GM10266 (cell line): ENCODE data around the gene APBB2.

Source experiments
- DNase-seq: peaks from one replicate; pipeline ENCODE4 v3.0.0; 2012; ENCODE audit errors: extremely low spot score
- CTCF ChIP-seq: IDR thresholded peaks from 2 replicates; pipeline ENCODE4 v1.5.1; 2012; ENCODE audit warnings: mild to moderate bottlenecking, low read depth; ENCODE audit not compliant: control insufficient read depth, insufficient read depth; ENCODE audit errors: missing control alignments

APBB2 gene

GRCh38 chr4:41028392-41029076 lies 185.8 kb downstream of the APBB2 start:
- no peak for TF ChIP-seq CTCF
- DNase-seq, result no peak

- no peak for DNase-seq
- TF ChIP-seq CTCF, result no peak
Observed at GRCh38 chr4:41026971-41027370, 187.4 kb downstream of the APBB2 start.

DNA sequence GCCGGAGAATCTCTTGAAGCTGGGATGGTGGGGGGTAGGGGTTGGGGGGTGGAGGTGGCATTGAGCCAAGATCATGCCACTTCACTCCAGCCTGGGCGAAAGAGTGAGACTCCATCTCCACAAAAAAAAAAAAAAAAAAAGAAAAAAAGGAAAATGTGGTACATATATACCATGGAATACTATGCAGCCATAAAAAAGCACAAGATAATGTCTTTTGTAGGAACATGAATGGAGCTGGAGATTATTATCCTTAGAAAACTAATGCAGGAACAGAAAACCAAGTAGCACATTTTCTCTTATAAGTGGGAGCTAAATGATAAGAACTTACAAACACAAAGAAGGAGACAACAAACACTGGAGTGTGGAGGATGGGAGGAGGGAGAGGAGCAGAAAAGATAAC lies 188.5 kb downstream of the APBB2 start:
- DNase-seq, result no peak
- TF ChIP-seq CTCF, result no peak

DNA sequence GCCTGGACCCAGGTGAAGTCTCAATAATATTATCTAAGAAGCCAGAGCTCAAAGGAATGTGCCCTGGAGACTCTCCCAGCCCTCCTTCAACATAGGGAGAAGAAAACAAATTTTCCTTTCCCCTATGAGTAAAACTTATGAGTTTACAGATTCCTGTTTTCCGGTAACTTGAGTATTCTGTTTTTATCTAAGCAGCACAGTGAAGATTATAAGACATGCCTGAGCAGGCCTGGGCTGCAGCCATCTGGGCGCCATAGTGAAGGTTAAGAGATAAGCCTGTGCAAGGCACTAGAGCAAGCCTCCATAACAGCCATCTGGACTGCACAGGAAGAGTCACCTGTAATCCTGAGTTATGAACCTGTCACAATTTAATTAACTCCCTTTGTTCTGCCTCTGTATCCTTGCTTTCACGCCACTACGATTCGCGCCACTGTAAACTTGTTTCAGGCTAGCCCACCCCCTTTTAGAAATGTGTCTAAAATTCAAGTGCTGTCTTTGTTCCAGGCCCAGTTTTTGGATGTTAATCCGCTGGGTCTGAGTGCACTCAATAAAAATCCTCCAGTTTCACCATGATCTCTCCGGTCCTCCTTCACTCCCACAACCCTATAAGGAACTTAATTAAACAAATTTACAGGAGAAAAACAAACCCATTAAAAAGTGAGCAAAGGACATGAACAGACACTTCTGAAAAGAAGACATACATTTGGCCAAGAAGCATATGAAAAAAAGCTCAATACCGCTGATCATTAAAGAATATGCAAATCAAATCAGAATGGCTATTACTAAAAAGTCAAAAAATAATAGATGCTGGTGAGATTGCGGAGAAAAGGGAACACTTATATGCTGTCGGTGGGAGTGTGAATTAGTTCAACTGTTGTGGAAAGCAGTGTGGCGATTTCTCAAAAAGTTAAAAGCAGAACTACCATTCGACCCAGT lies 189.5 kb downstream of the APBB2 start:
- DNase-seq, result no peak
- TF ChIP-seq CTCF, result no peak

DNA sequence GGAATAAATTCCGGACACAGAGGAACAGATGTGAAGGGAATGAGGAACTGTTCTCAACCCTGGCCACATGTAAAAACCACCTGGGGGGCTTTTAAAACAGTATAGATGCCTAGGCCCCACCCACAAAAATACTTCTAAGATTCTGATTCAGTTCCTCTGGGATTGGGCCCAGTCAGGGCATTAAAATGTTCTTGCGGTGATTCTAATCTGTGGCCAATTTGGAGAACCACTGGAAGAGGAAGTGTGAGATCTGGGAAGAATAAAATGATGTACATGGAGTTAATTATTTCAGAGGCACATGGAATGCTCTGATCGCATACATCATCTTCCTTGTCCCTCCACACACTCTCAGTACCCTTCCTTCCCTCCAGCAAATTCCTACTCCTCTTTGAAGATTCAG lies 192.2 kb downstream of the APBB2 start:
- no peak for DNase-seq
- TF ChIP-seq CTCF, result no peak

DNA sequence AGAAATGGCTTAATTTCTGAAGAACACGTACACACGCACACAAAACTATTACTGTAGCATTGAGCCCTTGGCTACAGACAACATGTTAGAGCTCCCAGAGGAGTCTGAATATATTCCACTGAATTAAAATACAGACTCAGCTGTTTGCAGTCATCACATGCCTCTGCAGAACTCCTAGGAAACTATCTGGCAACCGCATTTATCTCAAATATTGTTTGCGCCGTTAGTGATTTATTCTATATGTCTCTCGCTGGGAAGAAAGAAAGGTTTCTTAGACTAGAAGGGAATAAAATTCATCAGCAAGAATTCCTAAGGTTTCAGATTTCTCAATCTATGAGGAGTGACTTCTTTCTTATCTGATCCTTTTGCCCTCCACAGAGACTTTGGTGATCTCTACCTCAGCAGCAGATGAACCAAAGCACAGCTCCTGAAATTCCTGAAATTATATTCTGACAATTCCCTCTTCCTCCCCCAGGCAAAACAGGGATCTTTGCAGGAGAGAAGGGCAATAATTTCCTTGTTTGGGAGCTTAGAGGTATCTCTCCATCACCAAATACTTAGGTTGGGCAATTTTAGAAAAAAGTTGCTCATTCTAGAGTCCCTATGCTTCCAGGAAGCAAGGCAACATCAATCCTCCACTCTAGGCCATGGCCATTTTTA lies 199.2 kb downstream of the APBB2 start:
- no peak for TF ChIP-seq CTCF
- DNase-seq, result no peak
